Uterus (tissue), 2 donors: ENCODE data around the gene SLC44A5.

Experiments used
- POLR2A ChIP-seq, 2 donors: fragments of 450-650 bp; IDR thresholded peaks; one replicate each; pipeline ENCODE4 v1.6.1; 2016; ENCODE audit warnings: antibody characterized with exemption in 2 of 2, mild to moderate bottlenecking in 1 of 2, moderate library complexity in 1 of 2
- TF ChIP-seq, protein P1 (sequence below), 4 experiments: fragments of 200-600 bp in 2 of 4; fragments of 450-650 bp in 2 of 4; sonication (generic) in 2 of 4; IDR thresholded peaks; one replicate each; pipeline ENCODE4 v1.5.1; 2016 to 2019; ENCODE audit warnings: antibody characterized with exemption in 4 of 4, mild to moderate bottlenecking in 2 of 4, moderate library complexity in 1 of 4

DNA sequence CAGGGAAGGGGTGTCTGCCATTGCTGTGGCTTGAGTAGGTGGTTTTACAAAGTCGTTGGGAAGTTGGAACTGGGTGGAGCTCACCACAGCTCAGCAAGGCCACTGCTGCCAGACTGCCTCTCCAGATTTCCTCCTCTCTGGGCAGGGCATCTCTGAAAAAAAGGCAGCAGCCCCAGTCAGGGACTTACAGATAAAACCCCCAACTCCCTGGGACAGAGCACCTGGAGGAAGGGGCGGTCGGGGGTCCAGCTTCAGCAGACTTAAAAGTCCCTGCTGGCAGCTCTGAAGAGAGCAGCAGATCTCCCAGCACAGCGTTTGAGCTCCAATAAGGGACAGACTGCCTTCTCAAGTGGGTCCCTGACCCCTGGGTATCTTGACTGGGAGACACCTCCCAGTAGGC is 352.6 kb downstream of the SLC44A5 start:
- TF ChIP-seq, protein P1, sequence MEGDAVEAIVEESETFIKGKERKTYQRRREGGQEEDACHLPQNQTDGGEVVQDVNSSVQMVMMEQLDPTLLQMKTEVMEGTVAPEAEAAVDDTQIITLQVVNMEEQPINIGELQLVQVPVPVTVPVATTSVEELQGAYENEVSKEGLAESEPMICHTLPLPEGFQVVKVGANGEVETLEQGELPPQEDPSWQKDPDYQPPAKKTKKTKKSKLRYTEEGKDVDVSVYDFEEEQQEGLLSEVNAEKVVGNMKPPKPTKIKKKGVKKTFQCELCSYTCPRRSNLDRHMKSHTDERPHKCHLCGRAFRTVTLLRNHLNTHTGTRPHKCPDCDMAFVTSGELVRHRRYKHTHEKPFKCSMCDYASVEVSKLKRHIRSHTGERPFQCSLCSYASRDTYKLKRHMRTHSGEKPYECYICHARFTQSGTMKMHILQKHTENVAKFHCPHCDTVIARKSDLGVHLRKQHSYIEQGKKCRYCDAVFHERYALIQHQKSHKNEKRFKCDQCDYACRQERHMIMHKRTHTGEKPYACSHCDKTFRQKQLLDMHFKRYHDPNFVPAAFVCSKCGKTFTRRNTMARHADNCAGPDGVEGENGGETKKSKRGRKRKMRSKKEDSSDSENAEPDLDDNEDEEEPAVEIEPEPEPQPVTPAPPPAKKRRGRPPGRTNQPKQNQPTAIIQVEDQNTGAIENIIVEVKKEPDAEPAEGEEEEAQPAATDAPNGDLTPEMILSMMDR (IDR thresholded peaks at IDR 0.05): no peak
- TF ChIP-seq POLR2A (IDR thresholded peaks at IDR 0.05): no peak
